GM12878 (cell line): ENCODE measurements around the gene CTCFL. TPM values are rescaled to one million over a fixed set of nuclear protein-coding genes. Genes with fewer than 3 reads are reported as not detected.

Experiments used
- ATAC-seq: fragments of 200-7000 bp; cut with Tn5 transposase; 3 replicates; pipeline ENCODE4 v1.9.1; 2020; ENCODE audit warnings: mild to moderate bottlenecking, moderate library complexity
- BruUV-seq: library from RNA; stranded (reverse); fragments of 400-500 nt; replicated peaks from 2 replicates; lab custom pipeline; 2021; lab: Mats Ljungman, UMichigan
- CTCF ChIA-PET: fragments of 300-600 bp; sonication (Branson Sonifier 250); formaldehyde crosslinking; extraction: SDS; loops from one replicate; lab custom pipeline; 2021; ENCODE audit warnings: inconsistent platforms; lab: Yijun Ruan, JAX
- POLR2A ChIA-PET: fragments of 350-600 bp; formaldehyde crosslinking; extraction: SDS; loops from one replicate; lab custom pipeline; 2021; ENCODE audit warnings: inconsistent platforms; lab: Charles Lee
- RAD21 ChIA-PET: fragments of 300-600 bp; sonication (Branson Sonifier 250); formaldehyde crosslinking; loops from one replicate; lab custom pipeline; 2023; ENCODE audit warnings: antibody characterized with exemption; ENCODE audit not compliant: unreplicated experiment; lab: Charles Lee
- SMC1A ChIA-PET: fragments of 300-600 bp; sonication (Branson Sonifier 250); formaldehyde crosslinking; loops from one replicate; lab custom pipeline; 2023; ENCODE audit not compliant: unreplicated experiment, uncharacterized antibody; lab: Charles Lee
- DNase-seq: peaks from one replicate; pipeline ENCODE4 v3.0.0-alpha.2; 2011; ENCODE audit warnings: low read depth, low spot score
- FAIRE-seq: peaks from 3 replicates; lab custom pipeline; 2011; peaks lifted over from hg19 to GRCh38; lab: Jason Lieb, UNC
- H2AFZ ChIP-seq: 2 replicates; pipeline ENCODE4 v1.6.0; 2011; ENCODE audit warnings: low read depth, low read length, control low read depth; ENCODE audit not compliant: control insufficient read depth
- H3K27ac ChIP-seq: 2 replicates; pipeline ENCODE4 v1.5.1; 2011; ENCODE audit warnings: control low read depth; ENCODE audit not compliant: control insufficient read depth, insufficient read depth
- H3K27me3 ChIP-seq, 2 experiments: replicated peaks in 1 of 2; 2 replicates each; pipeline versions ENCODE4 v1.6.0 to v1.6.1; 2011; ENCODE audit warnings: low read length in 1 of 2; ENCODE audit not compliant: control insufficient read depth in 2 of 2, insufficient read depth in 2 of 2
- H3K36me3 ChIP-seq, 2 experiments: 2 replicates each; pipeline ENCODE4 v1.5.1; 2011; ENCODE audit warnings: low read length in 1 of 2; ENCODE audit not compliant: control insufficient read depth in 2 of 2, insufficient read depth in 2 of 2
- H3K4me1 ChIP-seq: 2 replicates; pipeline ENCODE4 v1.6.1; 2011; ENCODE audit warnings: mild to moderate bottlenecking, low read length, moderate library complexity, mixed read lengths; ENCODE audit not compliant: control insufficient read depth, insufficient read depth
- H3K4me2 ChIP-seq: 2 replicates; pipeline ENCODE4 v1.6.0; 2011; ENCODE audit warnings: control low read depth; ENCODE audit not compliant: control insufficient read depth, insufficient read depth
- H3K4me3 ChIP-seq: fragments of 200-600 bp; sonication (generic); 2 replicates; pipeline ENCODE4 v1.5.1; 2016
- H3K79me2 ChIP-seq: 2 replicates; pipeline ENCODE4 v1.6.0; 2011; ENCODE audit warnings: low read length; ENCODE audit not compliant: control insufficient read depth, insufficient read depth
- H3K9ac ChIP-seq: 2 replicates; pipeline ENCODE4 v1.8.0; 2011; ENCODE audit warnings: low read length, control low read depth, mixed read lengths; ENCODE audit not compliant: control insufficient read depth, insufficient read depth
- H3K9me3 ChIP-seq: replicated peaks from 3 replicates; pipeline ENCODE4 v1.5.1; 2011; ENCODE audit warnings: mild to moderate bottlenecking, low read length; ENCODE audit not compliant: control insufficient read depth, insufficient read depth
- H4K20me1 ChIP-seq: 2 replicates; pipeline ENCODE4 v1.6.0; 2011; ENCODE audit not compliant: control insufficient read depth, insufficient read depth
- ASH2L ChIP-seq: fragments of 300-600, 200-600 bp; sonication (generic); IDR thresholded peaks from 2 replicates; pipeline ENCODE4 v1.6.1; 2017; ENCODE audit warnings: low read depth, mild to moderate bottlenecking, borderline replicate concordance
- CHD2 ChIP-seq: IDR thresholded peaks from 2 replicates; pipeline ENCODE4 v1.6.1; 2011; ENCODE audit warnings: low read depth, low read length, improper control_type of control experiment, borderline replicate concordance
- FOS ChIP-seq: IDR thresholded peaks from 3 replicates; pipeline ENCODE4 v1.6.1; 2011; ENCODE audit warnings: borderline replicate concordance; ENCODE audit not compliant: insufficient read length; ENCODE audit errors: extremely low read depth
- IRF4 ChIP-seq: IDR thresholded peaks from 2 replicates; pipeline ENCODE4 v1.6.1; 2011; ENCODE audit warnings: low read depth, low read length
- JUNB ChIP-seq: IDR thresholded peaks from 2 replicates; pipeline ENCODE4 v1.6.1; 2016; ENCODE audit warnings: antibody characterized with exemption, mild to moderate bottlenecking
- LARP7 ChIP-seq: fragments of 450-650 bp; IDR thresholded peaks from 2 replicates; pipeline ENCODE4 v1.6.1; 2017; ENCODE audit warnings: mild to moderate bottlenecking
- MTA2 ChIP-seq: fragments of 450-650 bp; IDR thresholded peaks from 2 replicates; pipeline ENCODE4 v1.6.1; 2016; ENCODE audit warnings: low read depth, mild to moderate bottlenecking, moderate library complexity
- MXI1 ChIP-seq: fragments of 150-350 bp; IDR thresholded peaks from 2 replicates; pipeline ENCODE4 v1.6.1; 2011; ENCODE audit warnings: low read depth, mild to moderate bottlenecking, inconsistent platforms, low read length, improper control_type of control experiment
- MYB ChIP-seq: fragments of 150-350 bp; IDR thresholded peaks from 2 replicates; pipeline ENCODE4 v1.6.1; 2014; ENCODE audit warnings: mild to moderate bottlenecking, low read depth, low read length, borderline replicate concordance
- NFYA ChIP-seq: IDR thresholded peaks from 2 replicates; pipeline ENCODE4 v1.6.1; 2011; ENCODE audit warnings: low read depth, mild to moderate bottlenecking, low read length, improper control_type of control experiment, borderline replicate concordance
- PML ChIP-seq: IDR thresholded peaks from 2 replicates; pipeline ENCODE4 v1.6.1; 2012; ENCODE audit warnings: low read length, inconsistent platforms
- POLR2A ChIP-seq: IDR thresholded peaks from 2 replicates; pipeline ENCODE4 v1.6.1; 2011; ENCODE audit warnings: low read depth, mild to moderate bottlenecking, low read length
- RB1 ChIP-seq: fragments of 450-650 bp; formaldehyde crosslinking; IDR thresholded peaks from 2 replicates; pipeline ENCODE4 v1.6.1; 2017; ENCODE audit warnings: mild to moderate bottlenecking, borderline replicate concordance
- RBBP5 ChIP-seq: fragments of 200-600 bp; sonication (generic); conservative IDR thresholded peaks from 2 replicates; pipeline ENCODE4 v1.6.1; 2016
- SMC3 ChIP-seq: IDR thresholded peaks from 2 replicates; pipeline ENCODE4 v1.6.1; 2011; ENCODE audit warnings: low read length, improper control_type of control experiment, borderline replicate concordance
- SUPT20H ChIP-seq: IDR thresholded peaks from 2 replicates; pipeline ENCODE4 v1.6.1; 2011; ENCODE audit warnings: low read depth, mild to moderate bottlenecking, low read length, moderate library complexity, borderline replicate concordance; ENCODE audit not compliant: control insufficient read depth
- YY1 ChIP-seq: IDR thresholded peaks from 2 replicates; pipeline ENCODE4 v1.6.1; 2011; ENCODE audit warnings: low read depth, mild to moderate bottlenecking, low read length
- ZBTB40 ChIP-seq: fragments of 450-650 bp; IDR thresholded peaks from 2 replicates; pipeline ENCODE4 v1.6.1; 2016; ENCODE audit warnings: mild to moderate bottlenecking, moderate library complexity, borderline replicate concordance
- WGBS: methylation state at CpG from one replicate; pipeline ENCODE4 v1.1.6; 2016; ENCODE audit warnings: low lambda C conversion rate; ENCODE audit not compliant: insufficient replicate concordance, insufficient coverage; ENCODE audit errors: missing lambda C conversion rate; 5-methylcytosine and 5-hydroxymethylcytosine counted together
- in situ Hi-C: fragments of 300-500 bp; cut with MboI; formaldehyde crosslinking; loops from 9 replicates; pipeline ENCODE4 v1.14.3; 2018; ENCODE audit warnings: mixed read lengths
- intact Hi-C: fragments of 100-400 bp; cut with micrococcal nuclease; formaldehyde crosslinking; loops from one replicate; pipeline ENCODE4 v1.14.2; 2022; ENCODE audit not compliant: unreplicated experiment
- polyA plus RNA-seq, 11 experiments: library from polyadenylated mRNA; depleted of rRNA in 4 of 11; unstranded in 6 of 11; stranded (reverse) in 5 of 11; fragments of >200 nt; fragmentation: Nextera tagmentation in 4 of 11; fragmentation: Illumina TruSeq in 1 of 11; extraction: Ambion mirVana in 4 of 11; extraction: Trizol in 1 of 11; gene quantifications; 1 replicate in 1 of 11; 2 replicates in 10 of 11; pipeline versions ENCODE4 v1.2.1 to v1.2.3, GENCODE V29; 2011 to 2016; ENCODE audit warnings: inconsistent platforms in 2 of 11, missing spikeins in 2 of 11, low read depth in 1 of 11
- total RNA-seq, 4 experiments: library from RNA; depleted of rRNA in 3 of 4; stranded (reverse); fragments of >200 nt in 3 of 4; fragmentation: Illumina TruSeq in 1 of 4; extraction: Trizol in 1 of 4; gene quantifications; 2 replicates each; pipeline versions ENCODE4 v1.2.1 to v1.2.3, GENCODE V29; 2013 to 2021

The CTCFL gene
- total and polyA plus RNA-seq, 10 of the 15 experiments (the other 5 are each of a cell fraction or from before 2014, with no cell fraction given) = 0.06 to 0.20 (median 0.11) TPM; not detected in 4

GRCh38 chr20:57498425-57499400 lies 26.2 kb downstream of the CTCFL start:
- no peak overlapping the region for H3K27ac ChIP-seq
- intact Hi-C loops (loop anchor here (1.0 to 5.0 kb wide), 2 partner anchors 95 to 406 kb away; no protein-coding TSS in a partner anchor), in situ Hi-C loops (no loop called here)
- ChIA-PET SMC1A (interaction anchor here (0.7 to 3.4 kb wide), 20 partner anchors 9 to 143 kb away, joined by 3 to 41 read pairs (median 4); no protein-coding TSS in a partner anchor), POLR2A (no interaction called here), CTCF (interaction anchor here (0.5 to 2.8 kb wide), 42 partner anchors 8 to 948 kb away, joined by 3 to 47 read pairs (median 4); partner anchors contain the start of gene ZBP1), RAD21 (interaction anchor here (0.5 to 3.7 kb wide), 19 partner anchors 8 to 809 kb away, joined by 3 to 31 read pairs (median 3); partner anchors contain the start of gene RBM38)
- no peak overlapping the region for H3K9ac ChIP-seq
- FAIRE-seq = no peak
- H3K79me2 ChIP-seq = no peaks in the 10 kb centered on the region
- WGBS = 33% methylated on average over 19 of the region's 20 CpGs
- peaks cover 21% of the 10 kb centered on the region for H3K4me1 ChIP-seq
- H3K4me2 ChIP-seq = no peak overlapping the region; the same call in 1 of the 2 replicates
- no peak for DNase-seq
- H3K4me3 ChIP-seq = no peak overlapping the region
- ATAC-seq = peak; percentile 93
- no TSS peak for BruUV-seq
- H3K36me3 ChIP-seq = no peaks in the 10 kb centered on the region
- no peak overlapping the region for H2AFZ ChIP-seq
- no peaks in the 10 kb centered on the region for H3K9me3 ChIP-seq
- peaks cover 0 to 2% of the 10 kb centered on the region in 2 experiments; a peak in 1 of 4 replicates for H3K27me3 ChIP-seq
- H4K20me1 ChIP-seq = no peaks in the 10 kb centered on the region
- TF ChIP-seq RB1 (0 out of 2 replicates have a peak, but pooled peaks have one; percentile 28), SMC3 (peak; percentile 34; the same call in 1 of the 2 replicates), MYB (no peak), IRF4 (no peak), POLR2A (no peak), PML (no peak), NFYA (no peak), RBBP5 (no peak), ZBTB40 (no peak), CHD2 (0 out of 2 replicates have a peak, but pooled peaks have one; percentile 48), YY1 (0 out of 2 replicates have a peak, but pooled peaks have one; percentile 48), ASH2L (no peak), LARP7 (0 out of 2 replicates have a peak, but pooled peaks have one; percentile 35), FOS (no peak), SUPT20H (no peak), MXI1 (no peak), MTA2 (no peak), JUNB (no peak)
